Right forelimb (tissue), 1 donor: ENCODE measurements around the gene DHX36.

Experiments
- DNase-seq: peaks from one replicate; pipeline ENCODE4 v3.0.0-alpha.2; 2018

The DHX36 gene, protein sequence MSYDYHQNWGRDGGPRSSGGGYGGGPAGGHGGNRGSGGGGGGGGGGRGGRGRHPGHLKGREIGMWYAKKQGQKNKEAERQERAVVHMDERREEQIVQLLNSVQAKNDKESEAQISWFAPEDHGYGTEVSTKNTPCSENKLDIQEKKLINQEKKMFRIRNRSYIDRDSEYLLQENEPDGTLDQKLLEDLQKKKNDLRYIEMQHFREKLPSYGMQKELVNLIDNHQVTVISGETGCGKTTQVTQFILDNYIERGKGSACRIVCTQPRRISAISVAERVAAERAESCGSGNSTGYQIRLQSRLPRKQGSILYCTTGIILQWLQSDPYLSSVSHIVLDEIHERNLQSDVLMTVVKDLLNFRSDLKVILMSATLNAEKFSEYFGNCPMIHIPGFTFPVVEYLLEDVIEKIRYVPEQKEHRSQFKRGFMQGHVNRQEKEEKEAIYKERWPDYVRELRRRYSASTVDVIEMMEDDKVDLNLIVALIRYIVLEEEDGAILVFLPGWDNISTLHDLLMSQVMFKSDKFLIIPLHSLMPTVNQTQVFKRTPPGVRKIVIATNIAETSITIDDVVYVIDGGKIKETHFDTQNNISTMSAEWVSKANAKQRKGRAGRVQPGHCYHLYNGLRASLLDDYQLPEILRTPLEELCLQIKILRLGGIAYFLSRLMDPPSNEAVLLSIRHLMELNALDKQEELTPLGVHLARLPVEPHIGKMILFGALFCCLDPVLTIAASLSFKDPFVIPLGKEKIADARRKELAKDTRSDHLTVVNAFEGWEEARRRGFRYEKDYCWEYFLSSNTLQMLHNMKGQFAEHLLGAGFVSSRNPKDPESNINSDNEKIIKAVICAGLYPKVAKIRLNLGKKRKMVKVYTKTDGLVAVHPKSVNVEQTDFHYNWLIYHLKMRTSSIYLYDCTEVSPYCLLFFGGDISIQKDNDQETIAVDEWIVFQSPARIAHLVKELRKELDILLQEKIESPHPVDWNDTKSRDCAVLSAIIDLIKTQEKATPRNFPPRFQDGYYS

DNA sequence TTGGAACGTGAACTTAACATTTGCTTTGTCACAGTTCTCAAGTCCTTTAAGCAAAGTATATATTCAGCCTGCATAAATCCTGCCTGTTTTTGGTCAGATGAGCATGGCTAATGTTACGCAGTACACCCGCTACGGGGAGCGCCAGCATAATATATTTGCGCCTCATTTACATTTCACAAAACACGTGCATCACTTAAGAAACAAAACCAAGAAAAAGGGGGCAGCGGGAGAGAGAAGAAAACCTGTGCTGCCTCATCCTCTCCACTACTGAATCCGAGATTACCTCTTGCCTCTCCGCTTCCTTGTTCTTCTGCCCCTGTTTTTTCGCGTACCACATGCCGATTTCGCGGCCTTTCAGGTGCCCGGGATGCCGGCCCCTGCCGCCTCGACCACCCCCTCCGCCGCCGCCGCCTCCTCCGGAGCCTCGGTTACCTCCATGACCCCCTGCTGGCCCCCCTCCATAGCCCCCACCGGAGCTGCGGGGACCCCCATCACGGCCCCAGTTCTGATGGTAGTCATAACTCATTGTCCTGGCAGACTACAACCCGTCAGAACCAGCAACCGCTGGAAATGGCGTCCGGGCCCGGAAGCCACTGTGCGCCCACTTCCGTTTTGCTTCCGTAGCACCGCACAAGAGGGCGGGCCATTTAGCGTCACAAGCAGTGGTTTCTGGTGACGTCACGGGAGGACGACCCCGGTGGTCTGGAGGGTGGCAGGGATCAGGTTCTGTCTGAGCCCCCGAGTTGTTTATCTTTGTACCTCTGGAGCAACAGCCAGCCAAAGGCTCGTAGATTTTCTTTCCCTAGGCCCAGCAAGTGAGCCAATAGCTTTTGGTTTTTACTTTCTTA, at the start of gene DHX36:
Gene DHX36 (minus strand): TSS at position 597 of the 848 bp plus-strand sequence. CDS start 71 bp downstream, at position 526.
- DNase-seq, result peak; percentile 96

DNA sequence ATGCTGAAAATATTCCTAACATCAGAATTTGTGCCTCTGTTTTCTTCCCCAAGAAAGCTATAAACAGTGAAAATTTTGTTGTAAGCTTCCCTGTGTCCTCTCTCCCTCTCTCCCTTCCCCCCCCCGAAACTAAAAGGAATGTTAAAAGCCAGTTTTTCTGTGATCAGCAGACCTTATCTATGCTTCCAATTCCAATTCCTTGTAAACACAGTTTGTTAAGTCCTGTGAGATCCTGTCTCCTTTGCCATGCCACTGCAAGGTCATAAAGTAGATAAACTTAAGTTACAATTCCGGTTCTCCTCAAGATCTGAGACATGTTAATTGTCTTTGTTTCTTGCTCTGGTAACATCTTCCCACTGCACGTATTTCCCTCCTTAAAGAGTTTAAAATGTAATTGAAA, 42.9 kb upstream of the DHX36 start:
- no peak for DNase-seq

DNA sequence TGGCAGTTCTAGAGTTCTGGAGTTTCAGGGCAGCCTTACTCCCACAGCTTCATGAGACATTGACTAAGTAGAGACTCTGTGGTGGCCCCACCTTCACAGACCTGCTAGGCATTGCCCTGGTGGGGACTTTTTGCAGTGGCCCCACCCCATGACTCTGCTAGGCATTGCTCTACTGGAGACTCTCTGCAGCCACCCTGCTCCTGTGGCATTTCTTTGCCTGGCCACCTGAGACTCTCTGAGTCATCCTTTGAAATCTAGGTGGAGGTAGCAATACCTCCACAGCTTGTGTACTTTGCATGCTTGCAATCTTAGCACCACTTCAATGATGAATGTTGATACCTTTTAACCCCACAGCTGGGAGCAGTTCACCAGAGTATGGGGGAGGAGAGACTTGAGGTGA, 40.6 kb upstream of the DHX36 start:
- DNase-seq, result no peak

DNA sequence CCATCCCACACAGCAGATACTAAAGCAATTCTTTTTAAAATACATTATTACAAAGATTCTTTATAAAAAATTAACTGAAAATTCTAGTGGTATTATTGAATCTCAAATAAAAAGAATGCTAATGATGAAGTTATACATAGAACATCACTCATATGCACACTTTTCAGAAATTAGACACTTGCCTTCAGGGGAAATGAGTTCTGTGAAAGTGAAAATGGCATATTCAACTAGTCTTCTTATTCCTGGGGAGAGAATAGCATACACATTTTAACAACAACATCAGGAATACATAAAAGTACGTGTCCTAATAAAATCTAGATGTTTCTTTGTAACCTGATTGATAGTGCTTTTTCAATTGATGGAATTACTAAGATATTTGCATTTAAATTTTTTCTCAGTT, 36.8 kb upstream of the DHX36 start:
- DNase-seq, result no peak

DNA sequence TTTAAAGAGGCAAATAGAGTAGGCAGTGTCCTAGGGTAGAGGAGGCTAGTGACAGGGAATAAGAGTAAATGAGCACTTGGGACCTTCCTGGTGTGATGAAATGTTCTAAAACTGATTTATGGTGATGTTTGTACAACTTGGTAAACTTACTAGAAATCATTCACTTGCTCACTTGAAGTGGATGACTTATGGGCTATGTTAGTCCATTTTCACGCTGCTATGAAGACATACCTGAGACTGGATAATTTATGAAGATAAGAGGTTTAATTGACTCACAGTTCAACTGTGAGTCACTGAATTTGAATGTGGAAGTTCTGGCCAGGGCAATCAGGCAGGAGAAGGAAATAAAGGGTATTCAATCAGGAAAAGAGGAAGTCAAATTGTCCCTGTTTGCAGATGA, 31.7 kb upstream of the DHX36 start:
- no peak for DNase-seq

DNA sequence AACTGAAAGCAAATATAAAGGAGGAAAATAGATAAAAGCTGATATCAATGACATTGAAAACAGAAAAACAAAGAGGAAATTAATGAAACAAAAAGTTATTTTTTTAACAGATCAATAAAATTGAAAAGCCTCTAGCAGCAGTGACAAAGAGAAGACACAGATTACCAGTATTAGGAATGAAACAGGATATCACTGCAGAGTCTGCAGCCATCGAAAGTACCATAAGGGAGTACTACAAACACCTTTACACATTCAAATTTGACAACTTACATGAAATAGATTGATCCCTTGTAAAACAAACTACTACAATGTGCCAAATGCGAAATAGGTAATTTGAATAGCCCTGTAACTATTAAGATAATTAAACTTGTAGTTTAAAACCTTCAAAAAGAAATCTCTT, 24.9 kb upstream of the DHX36 start:
- DNase-seq, result no peak

DNA sequence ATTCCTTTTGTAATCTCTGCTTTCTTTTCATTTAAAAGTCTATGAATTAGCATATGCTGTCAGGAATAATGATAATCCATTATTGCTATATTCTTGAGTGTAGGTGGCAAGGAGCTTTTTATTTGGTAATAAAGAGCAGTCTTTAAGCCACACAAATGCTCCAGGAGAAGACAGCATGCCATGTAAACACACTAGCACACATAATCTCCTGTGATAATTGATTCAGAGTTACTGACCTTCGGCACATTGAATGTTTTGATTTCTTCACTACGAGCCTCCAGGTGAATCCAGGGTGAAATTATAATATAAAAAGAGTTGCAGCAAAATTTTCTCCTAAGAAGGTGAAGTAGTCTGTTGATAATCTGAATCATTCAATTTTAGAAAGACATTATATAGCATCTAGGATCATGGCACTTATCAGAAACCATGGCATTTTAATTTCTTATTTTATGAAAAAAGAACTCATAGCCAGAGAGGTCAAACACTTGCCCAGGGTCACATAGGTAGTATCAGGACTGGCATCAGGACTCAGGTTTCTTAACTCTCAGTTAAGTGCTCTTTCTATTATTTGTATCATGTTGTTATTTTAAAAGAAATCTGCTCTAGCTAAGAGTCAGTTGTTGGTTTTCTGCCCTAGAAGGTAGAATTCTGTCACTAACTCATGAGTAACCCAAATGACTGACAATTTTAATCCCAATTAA, 21.3 kb upstream of the DHX36 start:
- no peak for DNase-seq

DNA sequence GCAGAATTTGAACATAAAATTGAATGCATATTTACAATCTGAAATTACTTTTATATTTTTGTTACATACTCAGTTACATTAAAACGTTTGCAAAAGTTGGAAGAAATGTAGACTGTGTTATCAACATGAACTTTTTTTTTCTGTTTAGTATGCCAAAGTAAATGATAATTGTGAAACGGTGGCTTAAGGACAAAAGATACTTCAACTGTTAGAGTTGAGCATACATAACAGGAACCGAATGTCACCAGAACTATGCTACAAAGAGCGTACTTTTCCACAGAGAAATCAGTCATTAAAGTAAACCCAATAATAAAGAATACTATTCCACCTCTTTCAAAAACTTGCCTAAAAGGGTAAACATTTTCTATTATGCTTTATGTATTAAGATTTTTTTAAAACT, 14.3 kb upstream of the DHX36 start:
- no peak for DNase-seq

DNA sequence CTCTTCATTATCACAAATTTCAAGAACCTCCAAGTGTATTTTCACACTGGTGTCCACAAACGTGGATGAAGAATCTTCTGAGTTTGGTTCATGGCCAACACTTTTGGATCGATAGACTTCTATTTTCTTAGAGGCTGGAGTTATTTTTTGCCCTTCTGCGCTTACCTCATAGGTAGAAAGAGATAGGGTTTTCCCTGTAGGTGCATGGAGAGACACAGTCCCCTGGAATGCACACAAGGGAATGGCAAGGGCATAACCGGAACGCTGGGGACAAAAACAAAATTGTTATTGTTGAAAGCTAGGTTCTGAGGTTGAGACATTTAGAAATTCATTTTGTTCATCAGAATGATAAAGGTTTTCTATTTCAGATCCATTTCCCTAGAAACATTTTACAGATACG, 13.7 kb upstream of the DHX36 start:
- DNase-seq, result no peak

DNA sequence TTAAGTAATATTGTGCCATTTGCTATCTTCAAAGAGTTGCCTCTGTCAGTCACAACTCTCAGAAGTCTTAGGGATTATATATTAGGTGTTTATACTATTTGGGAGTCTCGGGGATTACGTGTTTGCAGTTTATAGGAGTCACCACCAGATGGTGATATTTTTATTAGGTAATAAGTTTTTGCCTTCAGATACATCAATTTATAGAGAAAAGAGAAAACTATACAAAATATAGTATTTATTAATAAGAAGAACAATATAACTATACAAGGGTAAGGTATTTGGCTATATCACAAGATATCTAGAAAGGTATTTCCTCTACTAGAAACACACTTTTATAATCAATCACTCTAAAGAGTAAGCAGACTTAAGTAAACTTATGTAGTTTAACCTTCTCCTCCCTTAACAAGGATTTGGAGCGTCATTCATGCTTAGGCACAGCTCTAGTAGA, 10.7 kb upstream of the DHX36 start:
- no peak for DNase-seq

DNA sequence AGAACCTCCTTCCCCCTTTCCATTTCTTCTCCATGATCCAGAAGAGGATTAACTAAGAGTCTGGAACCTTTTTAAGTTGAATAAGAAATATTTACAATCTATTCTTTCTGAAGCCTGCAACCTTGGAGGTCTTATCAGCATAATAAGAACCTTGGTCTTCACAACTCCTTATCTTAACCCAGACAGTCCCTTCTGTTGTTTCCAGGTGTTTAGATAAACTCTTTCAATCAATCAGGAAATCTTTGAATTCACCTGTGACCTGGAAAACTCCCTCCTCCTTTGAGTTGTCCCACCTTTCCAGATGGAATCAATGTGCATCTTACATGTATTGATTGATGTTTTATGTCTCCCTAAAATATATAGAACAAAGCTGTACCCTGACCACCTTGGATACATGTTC, 3.6 kb upstream of the DHX36 start:
- DNase-seq, result no peak

DNA sequence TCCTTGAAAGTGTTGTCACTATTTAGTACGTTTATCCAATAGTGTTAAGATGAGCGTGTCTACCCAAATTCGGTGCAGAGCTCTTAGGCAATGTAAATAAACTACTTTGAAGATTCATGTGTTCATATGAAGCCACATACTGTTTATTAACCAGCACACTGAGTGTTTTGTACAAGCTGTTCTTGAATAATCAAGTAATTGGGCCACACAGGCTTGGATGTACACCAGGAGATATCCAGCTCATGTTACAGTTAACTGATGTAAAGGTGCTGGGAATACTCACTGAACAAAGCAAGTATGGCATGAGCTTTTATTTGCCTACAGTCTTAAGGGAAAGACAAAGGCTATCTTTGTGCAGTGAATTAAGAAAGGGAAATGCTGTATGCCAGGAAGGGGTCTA, 632 bp upstream of the DHX36 start:
- no peak for DNase-seq

DNA sequence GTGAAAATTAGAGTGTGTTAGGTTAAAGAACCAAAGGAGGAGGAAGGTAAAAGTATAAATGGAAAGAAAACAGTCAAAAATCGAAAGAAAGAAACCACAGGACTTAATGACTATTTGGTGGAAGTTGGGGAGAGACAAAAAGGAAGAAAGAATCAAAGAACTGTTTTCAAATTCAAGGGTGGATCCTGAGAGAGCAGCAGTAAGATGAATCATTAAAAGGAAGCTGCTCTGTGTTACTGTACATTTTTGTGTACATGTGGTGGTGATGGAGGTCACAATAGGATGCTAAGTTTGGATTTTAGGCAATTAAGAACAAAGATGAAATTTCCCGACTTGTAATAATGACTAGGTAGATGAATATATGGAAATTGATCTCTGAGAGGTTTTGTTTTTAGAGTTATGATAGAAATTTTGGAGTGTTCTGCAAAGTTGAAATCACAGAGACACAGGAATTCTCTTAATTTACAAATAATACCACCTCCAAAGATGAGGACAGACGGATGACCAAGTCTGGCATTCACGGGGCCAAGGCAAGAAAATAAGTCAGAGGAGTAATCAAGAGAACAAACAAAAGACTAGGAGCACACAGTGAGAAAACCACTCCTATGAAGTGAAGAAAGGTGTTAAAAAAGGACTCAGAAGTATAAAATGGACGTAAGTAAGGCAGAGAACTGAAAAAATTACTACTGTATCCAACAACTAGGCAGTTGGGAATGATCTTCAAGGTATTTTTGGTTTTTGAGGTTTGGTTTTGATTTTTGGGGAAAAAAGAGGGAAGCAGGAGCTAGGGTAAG, 7.1 kb downstream of the DHX36 start:
- DNase-seq, result no peak

DNA sequence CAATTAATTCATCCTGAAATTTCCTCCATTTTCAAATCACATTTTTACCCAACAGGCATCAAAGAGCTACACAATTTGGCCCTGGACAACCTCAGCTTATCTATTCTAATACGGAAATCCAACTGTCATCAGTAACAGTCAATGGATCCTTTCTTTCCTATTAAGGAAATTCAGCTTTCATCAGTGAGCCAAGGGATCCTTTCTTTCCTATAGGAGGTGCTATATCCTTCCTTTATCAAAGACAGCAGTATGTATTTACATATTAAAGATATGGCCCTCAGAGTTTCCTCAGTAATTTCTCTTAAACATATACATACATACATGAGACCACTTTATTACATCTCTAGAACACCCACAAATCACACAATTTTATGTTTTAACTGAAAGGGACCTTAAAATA, 10.1 kb downstream of the DHX36 start:
- DNase-seq, result no peak

DNA sequence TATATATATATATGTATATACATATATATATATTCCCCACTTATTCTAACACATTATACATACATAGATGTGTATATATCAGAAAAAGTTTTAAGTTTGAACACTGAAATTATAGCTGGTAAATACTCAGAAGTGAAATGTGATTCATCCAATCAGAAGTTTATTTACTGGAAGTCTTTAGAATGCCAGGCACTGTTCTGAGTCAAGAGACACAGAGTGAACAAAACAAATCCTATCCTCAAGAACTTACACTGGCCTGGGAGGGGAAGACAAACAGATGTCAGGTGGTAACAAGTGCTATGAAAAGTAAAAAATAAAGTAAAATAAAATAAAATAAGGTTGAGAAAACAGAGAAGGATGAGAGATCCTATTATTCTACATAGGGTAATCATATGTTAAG, 13.4 kb downstream of the DHX36 start:
- no peak for DNase-seq

DNA sequence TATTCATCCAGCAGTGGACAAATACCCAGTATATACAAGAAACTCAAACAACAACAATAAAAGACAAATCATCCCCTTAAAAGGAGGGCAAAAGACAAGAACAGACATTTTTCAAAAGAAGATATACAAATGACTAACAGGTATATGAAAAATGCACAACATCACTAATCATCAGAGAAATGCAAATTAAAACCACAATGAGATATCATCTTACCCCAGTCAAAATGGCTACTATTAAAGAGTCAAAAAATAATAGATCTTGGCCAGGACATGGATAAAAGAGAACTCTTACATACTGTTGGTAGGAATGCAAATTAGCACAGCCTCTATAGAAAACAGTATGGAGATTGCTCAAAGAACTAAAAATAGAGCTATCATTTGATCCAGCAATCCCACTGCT, 16.9 kb downstream of the DHX36 start:
- no peak for DNase-seq

DNA sequence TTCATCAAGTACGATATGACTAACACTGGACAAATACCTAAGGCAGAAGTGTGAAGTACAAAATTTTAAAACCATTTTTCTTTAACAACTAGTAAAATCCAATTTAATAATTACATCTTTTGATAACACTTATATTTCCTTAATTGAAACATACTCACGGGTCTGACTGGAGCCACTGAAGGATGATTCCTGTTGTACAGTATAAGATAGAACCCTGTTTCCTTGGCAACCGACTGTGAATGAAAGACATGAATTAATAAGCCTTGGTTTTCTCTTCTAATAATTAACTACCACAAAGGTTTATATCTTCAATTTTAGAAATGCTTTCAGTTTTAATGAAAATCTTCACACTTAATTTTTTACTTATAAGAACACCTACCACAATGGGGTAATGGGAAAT, 19.4 kb downstream of the DHX36 start:
- no peak for DNase-seq

DNA sequence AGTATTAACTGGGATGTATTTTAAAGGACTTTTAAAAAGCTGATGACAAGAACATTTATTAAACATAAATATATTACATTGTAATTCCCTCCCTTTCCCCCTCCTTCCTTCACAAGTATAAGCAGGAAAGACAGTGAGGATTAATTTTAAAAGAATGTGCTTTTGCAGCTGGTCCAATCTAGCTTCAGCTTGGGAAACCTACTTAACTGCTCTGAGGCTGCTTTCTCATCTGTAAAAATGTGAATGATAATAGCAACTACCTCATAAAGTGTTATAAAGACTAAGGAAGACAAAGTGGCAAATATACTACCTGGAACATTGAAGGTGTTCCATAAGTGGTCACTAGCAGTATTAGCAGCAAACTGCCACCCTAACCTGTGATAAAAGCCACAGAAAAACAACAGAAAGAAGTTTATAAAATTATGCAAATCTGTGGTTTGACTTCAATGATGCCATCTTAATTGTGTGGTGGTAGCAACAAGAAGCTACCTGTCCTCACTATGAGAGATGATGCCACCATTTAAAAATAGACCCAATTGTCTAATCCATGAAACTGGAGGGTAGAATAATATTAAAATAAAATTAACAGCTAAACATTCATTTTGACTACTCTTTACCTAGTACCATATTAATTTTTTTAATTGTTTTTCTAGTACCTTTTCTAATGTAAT, 20.0 kb downstream of the DHX36 start:
- no peak for DNase-seq

DNA sequence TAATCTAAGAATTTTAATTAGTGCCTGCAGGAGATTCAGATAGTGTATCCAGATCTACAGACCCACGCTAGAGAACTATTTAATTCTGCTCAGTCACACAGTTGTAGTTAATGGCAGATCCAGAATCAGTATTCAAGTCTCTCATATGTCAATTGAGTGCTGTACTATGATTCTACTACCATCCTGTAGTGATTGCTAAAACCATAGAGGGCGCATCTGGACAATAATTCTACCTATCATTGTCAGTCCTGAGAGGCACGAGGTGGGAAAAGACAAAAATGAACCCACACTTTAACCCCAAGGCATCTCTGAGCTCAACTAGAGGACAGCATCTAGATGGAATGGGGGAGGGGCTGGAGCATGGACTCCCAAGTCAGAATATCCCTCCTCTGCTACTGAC, 22.7 kb downstream of the DHX36 start:
- DNase-seq, result no peak

DNA sequence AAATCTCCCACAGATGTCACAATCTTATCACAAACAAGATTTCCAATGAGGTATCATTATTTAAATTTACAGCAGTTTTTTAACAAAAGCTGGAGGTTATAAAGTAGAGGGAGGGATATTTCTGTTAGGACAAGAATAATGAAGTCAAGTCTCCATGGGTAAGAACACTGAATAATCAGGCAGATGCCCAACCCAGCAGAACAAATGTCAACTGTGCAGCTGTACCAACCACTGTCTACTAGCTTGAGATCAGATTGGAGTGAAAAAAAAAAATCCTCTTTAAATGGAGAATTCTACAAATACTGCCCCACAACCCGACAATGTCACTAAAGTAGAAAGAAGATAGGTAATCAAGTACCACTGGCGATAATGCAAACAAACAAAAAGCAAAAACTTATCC, 30.3 kb downstream of the DHX36 start:
- DNase-seq, result no peak

DNA sequence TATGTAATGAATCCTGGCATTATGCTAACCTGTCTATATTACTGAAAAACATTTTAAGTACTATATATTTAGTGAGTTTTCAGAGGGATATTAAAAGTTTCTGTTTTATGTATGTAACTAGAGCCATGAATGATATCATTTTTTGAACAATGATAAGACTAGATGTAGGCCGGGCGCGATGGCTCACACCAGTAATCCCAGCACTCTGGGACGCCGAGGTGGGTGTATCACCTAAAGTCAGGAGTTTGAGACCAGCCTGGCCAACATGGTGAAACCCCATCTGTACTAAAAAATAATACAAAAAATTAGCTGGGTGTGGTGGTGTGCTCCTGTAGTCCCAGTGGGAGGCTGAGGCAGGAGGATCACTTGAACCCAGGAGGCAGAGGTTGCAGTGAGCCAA, 34.1 kb downstream of the DHX36 start:
- no peak for DNase-seq
